Measurements from ENCODE around the gene DUSP16. TPM values are rescaled to one million over a fixed set of nuclear protein-coding genes. Genes with fewer than 3 reads are reported as not detected.

DUSP16 gene
- polyA plus RNA-seq, 1 donor from 2014 or later, result 42.5 TPM

DNA sequence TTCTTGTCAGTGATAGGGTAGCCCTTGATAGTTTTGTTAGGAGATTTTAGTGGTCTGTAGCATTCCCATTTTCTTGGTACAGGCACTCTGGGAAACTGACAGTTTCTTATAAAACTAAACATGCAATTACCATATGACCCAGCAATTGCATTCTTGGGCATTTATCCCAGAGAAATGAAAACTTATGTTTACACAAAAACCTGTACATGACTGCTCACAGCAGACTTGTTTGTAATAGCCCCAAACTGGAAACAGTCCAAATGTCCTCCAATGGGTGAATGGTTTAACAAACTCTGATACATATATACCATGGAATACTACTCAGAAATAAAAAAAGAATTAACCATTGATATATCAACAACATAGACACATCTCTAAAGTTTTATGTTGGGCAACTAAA lies 130.3 kb downstream of the DUSP16 start:
- no peaks in the 10 kb centered on the region for H4K20me1 ChIP-seq (ENCODE audit: insufficient read depth)
- H3K27ac ChIP-seq (ENCODE audit: low read length), result no peak overlapping the region
- H3K27me3 ChIP-seq (ENCODE audit: insufficient read depth, low read depth, low read length), result no peaks in the 10 kb centered on the region
- no peaks in the 10 kb centered on the region for H3K36me3 ChIP-seq (ENCODE audit: insufficient read depth, low read length)
- no peak overlapping the region for H3K4me3 ChIP-seq (ENCODE audit: low read length)
- no peak overlapping the region for H3K4me2 ChIP-seq (ENCODE audit: low read length)
- no peaks in the 10 kb centered on the region for H3F3A ChIP-seq (ENCODE audit: insufficient read depth, low read length, poor library complexity, severe bottlenecking)
- no peak overlapping the region for H3K9ac ChIP-seq (ENCODE audit: low read length)
- no peaks in the 10 kb centered on the region for H3K9me2 ChIP-seq (ENCODE audit: insufficient read depth, low read length)
- no peaks in the 10 kb centered on the region for H3K79me2 ChIP-seq (replicated peaks; ENCODE audit: insufficient read depth, low read length)
- H2AFZ ChIP-seq (ENCODE audit: low read depth, low read length), result no peak overlapping the region
- TF ChIP-seq CTCF (IDR thresholded peaks at IDR 0.05; ENCODE audit: poor library complexity, severe bottlenecking) (no peak), POLR2AphosphoS5 (IDR thresholded peaks at IDR 0.05) (no peak), MXI1 (conservative IDR thresholded peaks at IDR 0.05; ENCODE audit: poor library complexity, severe bottlenecking) (no peak), REST (IDR thresholded peaks at IDR 0.05; ENCODE audit: borderline replicate concordance) (no peak), RAD21 (conservative IDR thresholded peaks at IDR 0.05) (no peak), TAF1 (IDR thresholded peaks at IDR 0.05; ENCODE audit: low read depth) (no peak), SMC3 (conservative IDR thresholded peaks at IDR 0.05; ENCODE audit: poor library complexity) (no peak)
- H3K9me3 ChIP-seq (ENCODE audit: low read length), result no peaks in the 10 kb centered on the region

GRCh38 chr12:12428961-12429657 lies 133.6 kb downstream of the DUSP16 start:
- Histone ChIP-seq H3K27ac (ENCODE audit: low read length) (no peak overlapping the region), H4K20me1 (ENCODE audit: insufficient read depth) (no peaks in the 10 kb centered on the region), H3K9me3 (ENCODE audit: low read length) (no peaks in the 10 kb centered on the region), H3K27me3 (ENCODE audit: insufficient read depth, low read depth, low read length) (no peaks in the 10 kb centered on the region), H3K36me3 (ENCODE audit: insufficient read depth, low read length) (no peaks in the 10 kb centered on the region), H3K4me2 (ENCODE audit: low read length) (no peak overlapping the region), H3K9me2 (ENCODE audit: insufficient read depth, low read length) (no peaks in the 10 kb centered on the region), H3K4me3 (ENCODE audit: low read length) (no peak overlapping the region), H3K9ac (ENCODE audit: low read length) (no peak overlapping the region), H3F3A (ENCODE audit: insufficient read depth, low read length, poor library complexity, severe bottlenecking) (no peaks in the 10 kb centered on the region), H3K79me2 (replicated peaks; ENCODE audit: insufficient read depth, low read length) (no peaks in the 10 kb centered on the region), H2AFZ (ENCODE audit: low read depth, low read length) (no peak overlapping the region)
- no peak for TF ChIP-seq REST (IDR thresholded peaks at IDR 0.05; ENCODE audit: borderline replicate concordance)
- TF ChIP-seq POLR2AphosphoS5 (IDR thresholded peaks at IDR 0.05), result no peak
- TF ChIP-seq CTCF (IDR thresholded peaks at IDR 0.05; ENCODE audit: poor library complexity, severe bottlenecking), result no peak
- TF ChIP-seq SMC3 (conservative IDR thresholded peaks at IDR 0.05; ENCODE audit: poor library complexity), result no peak
- TF ChIP-seq EP300 (conservative IDR thresholded peaks at IDR 0.05; ENCODE audit: poor library complexity, severe bottlenecking), result no peak
- no peak for TF ChIP-seq RAD21 (conservative IDR thresholded peaks at IDR 0.05)
- TF ChIP-seq TAF1 (IDR thresholded peaks at IDR 0.05; ENCODE audit: low read depth), result no peak
- TF ChIP-seq MXI1 (conservative IDR thresholded peaks at IDR 0.05; ENCODE audit: poor library complexity, severe bottlenecking), result no peak
- no peak for TF ChIP-seq EZH2 (IDR thresholded peaks at IDR 0.05; ENCODE audit: borderline replicate concordance, insufficient read depth, low read length, poor library complexity, severe bottlenecking)

Measured in neural cell (in vitro differentiated cells).